ENCODE results near the gene GAPT.
"Not testable (repeated sequence)": the region's sequence is repeated elsewhere in the genome, so short reads cannot be mapped to it uniquely, and the experiment has no call there.

GAPT gene

GRCh38 chr5:58517198-58517597 lies 26.0 kb downstream of the GAPT start:
- Histone ChIP-seq H3K27me3 (no peaks in the 10 kb centered on the region), H3K9me3 (peaks cover 0 to 39% (median 26%) of the 10 kb centered on the region in 3 donors), H3K4me3 (no peak overlapping the region), H3K4me1 (no peaks in the 10 kb centered on the region), H3K36me3 (no peaks in the 10 kb centered on the region), H3K27ac (no peak overlapping the region)
- no peak for TF ChIP-seq CTCF (IDR thresholded peaks at IDR 0.05)
- intact Hi-C loops (cut with DNase I; ENCODE audit: low total_unique reads): no loop called here
- no peak for DNase-seq

- H3K4me1 ChIP-seq: no peaks in the 10 kb centered on the region
- H3K27me3 ChIP-seq: no peaks in the 10 kb centered on the region
- H3K27ac ChIP-seq: no peak overlapping the region
- no peak for DNase-seq
- intact Hi-C loops (cut with DNase I; ENCODE audit: low total_unique reads): no loop called here
- no peaks in the 10 kb centered on the region for H3K9me3 ChIP-seq
- no peak for TF ChIP-seq CTCF (IDR thresholded peaks at IDR 0.05)
- no peak overlapping the region for H3K4me3 ChIP-seq
- no peaks in the 10 kb centered on the region for H3K36me3 ChIP-seq
Measured at GRCh38 chr5:58523956-58524355, 32.7 kb downstream of the GAPT start.

- intact Hi-C loops (cut with DNase I; ENCODE audit: low total_unique reads): no loop called here
- no peak for DNase-seq
- Histone ChIP-seq H3K9me3 (no peaks in the 10 kb centered on the region), H3K4me1 (no peaks in the 10 kb centered on the region), H3K27me3 (no peaks in the 10 kb centered on the region), H3K36me3 (no peaks in the 10 kb centered on the region), H3K4me3 (no peak overlapping the region), H3K27ac (no peak overlapping the region)
- TF ChIP-seq CTCF (IDR thresholded peaks at IDR 0.05): no peak
Measured at GRCh38 chr5:58524571-58524970, 33.3 kb downstream of the GAPT start.

- peaks cover 0 to 6% (median 0%) of the 10 kb centered on the region in 3 donors for H3K9me3 ChIP-seq
- no peaks in the 10 kb centered on the region for H3K27me3 ChIP-seq
- H3K36me3 ChIP-seq: no peaks in the 10 kb centered on the region
- TF ChIP-seq CTCF (IDR thresholded peaks at IDR 0.05): no peak
- intact Hi-C loops (cut with DNase I; ENCODE audit: low total_unique reads): no loop called here
- no peaks in the 10 kb centered on the region for H3K4me1 ChIP-seq
- H3K27ac ChIP-seq: no peak overlapping the region
- DNase-seq: no peak
- no peak overlapping the region for H3K4me3 ChIP-seq
Measured at GRCh38 chr5:58530942-58531490, 39.8 kb downstream of the GAPT start.

GRCh38 chr5:58541935-58542334 lies 50.7 kb downstream of the GAPT start:
- H3K4me1 ChIP-seq; H3K27me3 ChIP-seq; intact Hi-C loops (cut with DNase I; ENCODE audit: low total_unique reads); H3K36me3 ChIP-seq; H3K4me3 ChIP-seq; DNase-seq; H3K27ac ChIP-seq; H3K9me3 ChIP-seq: not testable (repeated sequence)

- intact Hi-C loops (cut with DNase I; ENCODE audit: low total_unique reads): no loop called here
- no peaks in the 10 kb centered on the region for H3K27me3 ChIP-seq
- DNase-seq: no peak
- no peak overlapping the region for H3K4me3 ChIP-seq
- H3K36me3 ChIP-seq: no peaks in the 10 kb centered on the region
- no peak for TF ChIP-seq CTCF (IDR thresholded peaks at IDR 0.05)
- H3K9me3 ChIP-seq: peaks cover 0 to 7% (median 5%) of the 10 kb centered on the region in 3 donors
- no peaks in the 10 kb centered on the region for H3K4me1 ChIP-seq
- H3K27ac ChIP-seq: no peak overlapping the region
Measured at GRCh38 chr5:58542709-58543108, 51.5 kb downstream of the GAPT start.
